Muscle layer of colon (tissue), 2 donors: Measurements from ENCODE around the gene RNF115.
"Not testable (repeated sequence)": the region's sequence is repeated elsewhere in the genome, so short reads cannot be mapped to it uniquely, and the experiment has no call there.

Experiments used
- H3K27ac ChIP-seq: one replicate; pipeline ENCODE4 v1.7.0; 2013; ENCODE audit warnings: low read depth, mild to moderate bottlenecking, low read length, moderate library complexity
- H3K27me3 ChIP-seq, 2 donors: one replicate each; pipeline ENCODE4 v1.7.0; 2013; ENCODE audit warnings: low read length in 2 of 2, mild to moderate bottlenecking in 2 of 2; ENCODE audit not compliant: insufficient read depth in 2 of 2, control insufficient read depth in 1 of 2
- H3K36me3 ChIP-seq: one replicate; pipeline ENCODE4 v1.7.0; 2013; ENCODE audit warnings: mild to moderate bottlenecking, low read length; ENCODE audit not compliant: insufficient read depth
- H3K4me1 ChIP-seq: one replicate; pipeline ENCODE4 v1.7.0; 2013; ENCODE audit warnings: mild to moderate bottlenecking, low read length; ENCODE audit not compliant: insufficient read depth
- H3K4me3 ChIP-seq, 2 donors: one replicate each; pipeline ENCODE4 v1.7.0; 2013; ENCODE audit warnings: low read length in 2 of 2, low read depth in 1 of 2, mild to moderate bottlenecking in 1 of 2, moderate library complexity in 1 of 2
- H3K9ac ChIP-seq: one replicate; pipeline ENCODE4 v1.7.0; 2013; ENCODE audit warnings: low read length
- H3K9me3 ChIP-seq: one replicate; pipeline ENCODE4 v1.7.0; 2013; ENCODE audit warnings: mild to moderate bottlenecking, low read length
- donor health status: abdominal sarcoma.
- donor health status: Adenocarcinoma of cecum.

The RNF115 gene

GRCh38 chr1:145792484-145792883 is 31.4 kb downstream of the RNF115 start:
- H3K27me3 ChIP-seq = no peaks in the 10 kb centered on the region
- no peak overlapping the region for H3K27ac ChIP-seq
- no peak overlapping the region for H3K4me3 ChIP-seq
- H3K9ac ChIP-seq = no peak overlapping the region
- H3K9me3 ChIP-seq = no peaks in the 10 kb centered on the region
- no peaks in the 10 kb centered on the region for H3K4me1 ChIP-seq
- peaks cover 10% of the 10 kb centered on the region for H3K36me3 ChIP-seq

DNA sequence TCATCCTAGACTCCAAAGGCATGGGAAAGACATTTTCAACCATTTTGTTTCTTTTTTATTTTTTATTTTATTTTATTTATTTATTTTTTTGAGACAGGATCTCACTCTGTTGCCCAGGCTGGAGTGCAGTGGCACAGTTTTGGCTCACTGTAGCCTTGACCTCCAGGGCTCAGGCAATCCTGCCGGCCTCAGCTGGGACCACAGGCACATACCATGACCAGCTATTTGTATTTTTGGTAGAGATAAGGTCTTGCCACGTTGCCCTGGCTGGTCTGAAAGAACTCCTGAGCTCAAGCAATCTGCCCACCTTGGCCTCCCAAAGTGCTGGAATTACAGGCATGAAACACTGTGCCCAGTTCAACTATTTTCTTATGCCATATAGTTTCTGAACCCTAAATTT is 32.0 kb downstream of the RNF115 start:
- not testable (repeated sequence) for H3K9me3 ChIP-seq, H3K4me1 ChIP-seq, H3K27ac ChIP-seq, H3K4me3 ChIP-seq, H3K9ac ChIP-seq, H3K27me3 ChIP-seq
- H3K36me3 ChIP-seq = peaks cover 10% of the 10 kb centered on the region

GRCh38 chr1:145788580-145788979 is 35.3 kb downstream of the RNF115 start:
- Histone ChIP-seq H3K9ac (no peak overlapping the region), H3K27me3 (no peaks in the 10 kb centered on the region), H3K36me3 (peaks cover 10% of the 10 kb centered on the region), H3K9me3 (no peaks in the 10 kb centered on the region), H3K4me1 (peaks cover 12% of the 10 kb centered on the region), H3K27ac (no peak overlapping the region), H3K4me3 (no peak overlapping the region)

- no peak overlapping the region for H3K27ac ChIP-seq
- H3K4me3 ChIP-seq = no peak overlapping the region
- peaks cover 17% of the 10 kb centered on the region for H3K4me1 ChIP-seq
- H3K9ac ChIP-seq = no peak overlapping the region
- H3K27me3 ChIP-seq = no peaks in the 10 kb centered on the region
- H3K9me3 ChIP-seq = no peaks in the 10 kb centered on the region
- H3K36me3 ChIP-seq = peaks cover 10% of the 10 kb centered on the region
Measured at GRCh38 chr1:145786271-145786670, 37.6 kb downstream of the RNF115 start.

DNA sequence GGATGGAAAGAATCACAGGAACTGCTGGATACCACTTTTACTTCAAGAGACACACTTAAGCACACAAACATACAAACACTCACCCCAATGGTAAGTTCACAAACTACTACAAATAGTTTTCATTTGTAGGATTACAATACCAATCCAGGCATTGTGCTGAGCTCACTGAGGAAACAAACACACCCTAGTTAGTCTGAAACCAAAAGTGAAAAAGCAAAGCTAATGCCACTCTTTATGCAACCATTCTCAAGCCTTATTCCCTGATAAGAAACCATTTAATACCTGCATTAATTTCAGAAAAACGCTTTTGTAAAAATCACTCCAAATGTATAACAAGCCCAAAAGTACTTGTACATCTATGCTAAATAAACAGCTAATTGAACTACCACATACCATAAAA is 38.3 kb downstream of the RNF115 start:
- peaks cover 10% of the 10 kb centered on the region for H3K36me3 ChIP-seq
- H3K9me3 ChIP-seq = no peaks in the 10 kb centered on the region
- H3K9ac ChIP-seq = no peak overlapping the region
- H3K4me3 ChIP-seq = no peak overlapping the region
- no peaks in the 10 kb centered on the region for H3K27me3 ChIP-seq
- no peak overlapping the region for H3K27ac ChIP-seq
- peaks cover 17% of the 10 kb centered on the region for H3K4me1 ChIP-seq

DNA sequence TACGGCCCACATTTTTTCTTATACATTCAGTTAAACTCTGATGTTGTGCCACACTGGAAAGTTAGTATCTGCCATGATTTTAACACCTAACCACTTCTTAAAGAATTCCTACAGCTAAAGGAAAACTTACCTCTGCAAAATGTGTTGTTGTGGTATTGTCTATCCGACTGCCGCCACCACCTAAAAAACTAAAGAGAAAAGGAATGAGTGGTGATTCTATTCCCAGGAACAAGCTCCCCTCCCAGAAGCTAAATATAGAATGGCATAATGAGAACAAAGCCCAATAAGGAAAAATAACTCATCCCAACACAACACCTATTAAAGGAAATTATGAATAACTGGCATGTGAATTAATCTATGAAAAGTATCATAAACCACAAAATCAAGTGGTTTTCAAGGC is 39.5 kb downstream of the RNF115 start:
- Histone ChIP-seq H3K9ac (no peak overlapping the region), H3K4me3 (peak overlapping the region in 1 of 2 donors; percentile 43), H3K36me3 (peaks cover 10% of the 10 kb centered on the region), H3K27me3 (no peaks in the 10 kb centered on the region), H3K4me1 (peaks cover 17% of the 10 kb centered on the region), H3K9me3 (no peaks in the 10 kb centered on the region), H3K27ac (peak overlapping the region; percentile 43)

DNA sequence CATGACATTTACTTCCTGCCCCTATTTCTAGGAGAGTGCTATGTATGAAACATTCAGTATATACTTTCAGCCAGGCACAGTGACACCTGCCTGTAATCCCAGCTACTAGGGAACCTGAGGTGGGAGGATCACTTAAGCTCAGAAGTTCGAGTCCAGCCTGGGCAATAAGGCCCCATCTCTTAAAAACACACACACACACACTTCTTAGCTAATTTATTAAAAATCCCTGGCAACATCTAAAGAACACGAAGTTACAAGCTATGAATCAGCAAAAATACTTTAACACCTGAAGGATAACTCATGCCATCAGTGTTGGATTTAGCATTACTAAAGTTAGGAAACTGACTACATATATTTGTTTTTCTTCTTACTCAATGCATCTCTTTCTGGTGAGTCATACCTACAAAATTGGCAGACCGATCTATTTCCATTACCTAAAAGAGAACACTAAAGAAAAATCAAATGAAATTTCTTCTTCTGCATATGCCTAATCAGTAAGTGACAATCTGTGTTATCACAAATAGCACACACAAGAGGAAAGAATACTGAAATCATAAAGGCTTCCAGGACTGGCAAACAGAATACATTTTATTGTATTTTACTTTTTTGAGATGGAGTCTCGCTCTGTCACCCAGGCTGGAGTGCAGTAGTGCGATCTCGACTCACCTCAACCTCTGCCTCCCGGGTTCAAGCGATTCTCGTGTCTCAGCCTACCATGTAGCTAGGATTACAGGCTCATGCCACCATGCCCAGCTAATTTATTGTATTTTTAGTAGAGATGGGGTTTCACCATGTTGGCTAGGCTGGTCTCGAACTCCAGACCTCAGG is 41.4 kb downstream of the RNF115 start:
- peaks cover 17% of the 10 kb centered on the region for H3K4me1 ChIP-seq
- H3K9ac ChIP-seq = no peak overlapping the region
- no peaks in the 10 kb centered on the region for H3K9me3 ChIP-seq
- no peak overlapping the region for H3K27ac ChIP-seq
- no peaks in the 10 kb centered on the region for H3K27me3 ChIP-seq
- H3K4me3 ChIP-seq = peak overlapping the region in 1 of 2 donors; percentile 17
- no peaks in the 10 kb centered on the region for H3K36me3 ChIP-seq

- Histone ChIP-seq H3K4me3 (no peak overlapping the region), H3K36me3 (no peaks in the 10 kb centered on the region), H3K9me3 (no peaks in the 10 kb centered on the region), H3K27me3 (no peaks in the 10 kb centered on the region), H3K9ac (no peak overlapping the region), H3K27ac (no peak overlapping the region), H3K4me1 (peaks cover 5% of the 10 kb centered on the region)
Measured at GRCh38 chr1:145778146-145778540, 45.8 kb downstream of the RNF115 start.

DNA sequence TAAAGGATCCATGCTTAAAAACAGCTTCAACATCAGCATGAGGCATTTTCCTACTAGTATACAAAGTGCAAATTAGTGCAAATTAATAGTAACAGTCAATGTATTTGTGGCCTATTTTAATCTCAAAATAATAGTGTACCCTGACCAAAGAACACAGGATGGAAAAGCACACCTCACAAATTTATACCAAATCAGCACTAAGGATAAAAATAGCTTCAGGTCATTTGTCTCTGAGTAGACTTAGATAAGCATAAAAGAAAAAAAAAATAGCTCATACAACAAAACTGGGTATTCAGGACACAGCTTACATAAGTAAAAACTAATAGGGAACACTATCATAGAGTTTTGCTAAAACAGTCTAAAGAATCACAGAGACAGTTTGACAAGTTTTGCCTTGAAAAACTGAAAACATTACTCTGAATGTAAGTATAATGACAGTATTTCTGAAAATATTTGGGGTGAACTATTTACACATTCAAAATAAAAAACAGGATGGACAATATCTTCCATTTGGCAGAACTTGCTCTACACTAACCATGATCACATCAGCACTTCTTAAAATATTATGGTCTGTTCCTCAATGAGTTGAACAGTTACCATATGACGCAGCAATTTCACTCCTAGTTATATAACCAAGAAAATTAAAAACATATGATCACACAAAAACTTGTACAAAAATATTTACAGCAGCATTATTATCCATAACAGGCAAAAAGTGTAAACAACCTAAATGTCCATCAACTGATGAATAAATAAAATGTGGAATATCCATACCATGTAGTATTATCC is 46.3 kb downstream of the RNF115 start:
- H3K36me3 ChIP-seq = no peaks in the 10 kb centered on the region
- H3K27me3 ChIP-seq = no peaks in the 10 kb centered on the region
- H3K9ac ChIP-seq = no peak overlapping the region
- no peaks in the 10 kb centered on the region for H3K9me3 ChIP-seq
- peaks cover 5% of the 10 kb centered on the region for H3K4me1 ChIP-seq
- H3K27ac ChIP-seq = no peak overlapping the region
- no peak overlapping the region for H3K4me3 ChIP-seq

DNA sequence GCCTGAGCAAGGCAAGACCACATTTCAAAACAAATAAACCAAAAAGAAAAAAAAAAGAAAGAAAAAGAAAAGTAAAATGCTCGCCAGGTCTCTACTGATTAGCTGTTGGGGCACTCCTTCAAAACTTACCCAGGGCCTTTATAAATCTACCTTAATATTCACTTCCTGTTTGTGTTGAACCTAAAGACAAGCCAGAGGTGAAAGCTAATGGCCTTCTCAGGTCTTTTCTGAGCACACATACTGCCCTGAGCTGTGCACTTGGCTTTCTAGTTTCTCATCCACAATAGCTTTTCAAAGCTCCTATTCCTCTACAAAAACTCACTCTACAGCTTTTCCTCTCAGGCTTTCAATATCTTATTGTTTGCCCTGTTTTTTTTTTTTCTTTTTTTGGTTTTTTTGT is 50.5 kb downstream of the RNF115 start:
- H3K27me3 ChIP-seq = no peaks in the 10 kb centered on the region
- peaks cover 16% of the 10 kb centered on the region for H3K36me3 ChIP-seq
- H3K4me3 ChIP-seq = no peak overlapping the region
- no peak overlapping the region for H3K9ac ChIP-seq
- H3K27ac ChIP-seq = no peak overlapping the region
- no peaks in the 10 kb centered on the region for H3K4me1 ChIP-seq
- no peaks in the 10 kb centered on the region for H3K9me3 ChIP-seq

GRCh38 chr1:145771056-145771455 is 52.8 kb downstream of the RNF115 start:
- H3K4me3 ChIP-seq = no peak overlapping the region
- no peaks in the 10 kb centered on the region for H3K9me3 ChIP-seq
- no peak overlapping the region for H3K27ac ChIP-seq
- H3K9ac ChIP-seq = no peak overlapping the region
- H3K4me1 ChIP-seq = no peaks in the 10 kb centered on the region
- no peaks in the 10 kb centered on the region for H3K27me3 ChIP-seq
- peaks cover 16% of the 10 kb centered on the region for H3K36me3 ChIP-seq
